Testis (tissue), 2 donors: ENCODE measurements around the gene UNC13B.

Source experiments
- POLR2A ChIP-seq: fragments of 450-650 bp; IDR thresholded peaks from one replicate; pipeline ENCODE4 v1.6.1; 2017; ENCODE audit warnings: antibody characterized with exemption, mild to moderate bottlenecking, moderate library complexity
- TF ChIP-seq, protein P1 (sequence below), 3 experiments: fragments of 450-650 bp in 2 of 3; fragments of 200-600 bp in 1 of 3; sonication (generic) in 1 of 3; IDR thresholded peaks; one replicate each; pipeline ENCODE4 v1.5.1; 2016 to 2019; ENCODE audit warnings: antibody characterized with exemption in 3 of 3, mild to moderate bottlenecking in 2 of 3, moderate library complexity in 1 of 3

DNA sequence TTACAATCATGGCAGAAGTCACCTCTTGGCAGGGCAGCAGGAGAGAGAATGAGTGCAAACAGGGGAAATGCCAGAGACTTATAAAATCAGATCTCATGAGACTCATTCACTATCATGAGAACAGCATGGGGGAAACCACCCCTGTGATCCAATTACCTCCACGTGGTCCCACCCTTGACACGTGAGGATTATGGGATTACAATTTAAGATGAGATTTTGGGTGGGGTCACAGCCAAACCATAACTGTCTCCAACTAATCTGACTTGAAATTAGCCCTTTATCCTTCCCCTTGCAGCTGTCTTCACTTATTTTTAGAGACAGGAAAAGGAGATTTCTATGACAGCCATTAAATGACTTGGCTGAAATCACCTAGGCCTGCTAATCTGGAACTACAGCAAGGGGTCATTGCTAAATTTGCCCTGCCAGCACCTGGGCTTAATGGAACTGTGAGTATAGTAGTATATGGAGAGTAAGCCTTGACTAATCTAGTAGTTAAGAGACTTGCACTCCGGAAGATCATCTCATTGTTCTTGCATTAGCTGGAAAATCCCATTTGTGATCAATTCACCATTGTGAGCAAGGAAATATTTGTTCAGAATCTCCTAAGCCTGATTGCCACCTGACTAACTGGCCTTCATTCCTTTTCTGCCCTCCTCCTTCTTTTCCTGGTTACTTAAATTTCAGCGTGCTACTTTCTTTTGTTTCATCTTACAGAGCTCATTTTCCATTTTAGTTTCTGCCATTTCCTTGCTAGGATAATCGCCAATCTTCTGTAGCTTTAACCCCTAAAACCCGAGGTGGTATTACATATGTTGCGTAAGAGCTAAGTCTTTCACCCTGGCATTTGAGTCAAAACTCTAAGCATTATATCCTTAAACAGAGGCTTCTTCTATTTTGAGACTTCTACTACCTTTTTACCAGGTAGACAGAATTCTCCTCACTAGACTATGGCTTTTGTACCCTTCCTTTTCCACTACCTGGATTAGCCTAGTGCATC is 262.8 kb downstream of the UNC13B start:
- TF ChIP-seq POLR2A = no peak
- TF ChIP-seq, protein P1, sequence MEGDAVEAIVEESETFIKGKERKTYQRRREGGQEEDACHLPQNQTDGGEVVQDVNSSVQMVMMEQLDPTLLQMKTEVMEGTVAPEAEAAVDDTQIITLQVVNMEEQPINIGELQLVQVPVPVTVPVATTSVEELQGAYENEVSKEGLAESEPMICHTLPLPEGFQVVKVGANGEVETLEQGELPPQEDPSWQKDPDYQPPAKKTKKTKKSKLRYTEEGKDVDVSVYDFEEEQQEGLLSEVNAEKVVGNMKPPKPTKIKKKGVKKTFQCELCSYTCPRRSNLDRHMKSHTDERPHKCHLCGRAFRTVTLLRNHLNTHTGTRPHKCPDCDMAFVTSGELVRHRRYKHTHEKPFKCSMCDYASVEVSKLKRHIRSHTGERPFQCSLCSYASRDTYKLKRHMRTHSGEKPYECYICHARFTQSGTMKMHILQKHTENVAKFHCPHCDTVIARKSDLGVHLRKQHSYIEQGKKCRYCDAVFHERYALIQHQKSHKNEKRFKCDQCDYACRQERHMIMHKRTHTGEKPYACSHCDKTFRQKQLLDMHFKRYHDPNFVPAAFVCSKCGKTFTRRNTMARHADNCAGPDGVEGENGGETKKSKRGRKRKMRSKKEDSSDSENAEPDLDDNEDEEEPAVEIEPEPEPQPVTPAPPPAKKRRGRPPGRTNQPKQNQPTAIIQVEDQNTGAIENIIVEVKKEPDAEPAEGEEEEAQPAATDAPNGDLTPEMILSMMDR (IDR thresholded peaks at IDR 0.05) = no peak
